ENCODE measurements around the gene RNMT.
"Not testable (repeated sequence)": the region's sequence is repeated elsewhere in the genome, so short reads cannot be mapped to it uniquely, and the experiment has no call there.

The RNMT gene

GRCh38 chr18:13745696-13746095 lies 19.2 kb downstream of the RNMT start:
- DNase-seq, result no peak

GRCh38 chr18:13746633-13747032 lies 20.2 kb downstream of the RNMT start:
- DNase-seq, result no peak

- DNase-seq, result not testable (repeated sequence)
These were observed 25.1 kb downstream of the RNMT start for GRCh38 chr18:13751599-13751998.

- DNase-seq, result no peak
These were observed 29.8 kb downstream of the RNMT start for GRCh38 chr18:13756261-13756660.

- no peak for DNase-seq
These were observed 30.2 kb downstream of the RNMT start for GRCh38 chr18:13756671-13757070.

GRCh38 chr18:13758622-13759021 lies 32.1 kb downstream of the RNMT start:
- no peak for DNase-seq

GRCh38 chr18:13760047-13760446 lies 33.6 kb downstream of the RNMT start:
- DNase-seq, result no peak

- no peak for DNase-seq
These were observed 36.4 kb downstream of the RNMT start for GRCh38 chr18:13762690-13763439.

- DNase-seq, result no peak
These were observed 48.6 kb downstream of the RNMT start for GRCh38 chr18:13775058-13775457.

- no peak for DNase-seq
These were observed 64.7 kb downstream of the RNMT start for GRCh38 chr18:13791181-13791580.

GRCh38 chr18:13793819-13794218 lies 67.3 kb downstream of the RNMT start:
- no peak for DNase-seq

GRCh38 chr18:13796515-13796914 lies 70.0 kb downstream of the RNMT start:
- no peak for DNase-seq

GRCh38 chr18:13797157-13797611 lies 70.7 kb downstream of the RNMT start:
- no peak for DNase-seq

- no peak for DNase-seq
These were observed 72.9 kb downstream of the RNMT start for GRCh38 chr18:13799396-13799795.

GRCh38 chr18:13800505-13801259 lies 74.2 kb downstream of the RNMT start:
- DNase-seq, result peak; percentile 80

GRCh38 chr18:13801260-13801601 lies 74.8 kb downstream of the RNMT start:
- no peak for DNase-seq

GRCh38 chr18:13804305-13804704 lies 77.8 kb downstream of the RNMT start:
- DNase-seq, result no peak

- DNase-seq, result no peak
These were observed 82.0 kb downstream of the RNMT start for GRCh38 chr18:13808294-13809042.

- DNase-seq, result no peak
These were observed 82.6 kb downstream of the RNMT start for GRCh38 chr18:13809043-13809430.

GRCh38 chr18:13809531-13810255 lies 83.2 kb downstream of the RNMT start:
- DNase-seq, result no peak

GRCh38 chr18:13810950-13811485 lies 84.5 kb downstream of the RNMT start:
- no peak for DNase-seq

GRCh38 chr18:13811993-13812392 lies 85.5 kb downstream of the RNMT start:
- no peak for DNase-seq

Measured in right forelimb (tissue), 1 donor.